ENCODE data around the gene MANEAL.

GRCh38 chr1:37840711-37841110, 47.1 kb downstream of the MANEAL start:
- TF ChIP-seq POLR2A (IDR thresholded peaks at IDR 0.05; ENCODE audit: low read length): no peak
- TF ChIP-seq GATA1 (IDR thresholded peaks at IDR 0.05; ENCODE audit: low read depth, low read length): no peak
